ENCODE measurements around the gene CCDC178.
A peak's percentile ranks its signal among the peaks of the same experiment; 100 is the strongest.
"Not testable (repeated sequence)": the region's sequence is repeated elsewhere in the genome, so short reads cannot be mapped to it uniquely, and the experiment has no call there.

CCDC178 gene

GRCh38 chr18:33154049-33154448 is 286.5 kb downstream of the CCDC178 start:
- H3K27ac ChIP-seq (replicated peaks) = no peak overlapping the region
- H3K4me3 ChIP-seq (replicated peaks; ENCODE audit: insufficient read depth, low read length) = no peak overlapping the region
- no peaks in the 10 kb centered on the region for H3K27me3 ChIP-seq (ENCODE audit: insufficient read depth, poor library complexity, severe bottlenecking)
- TF ChIP-seq POLR2AphosphoS5 (IDR thresholded peaks at IDR 0.05; ENCODE audit: low read depth) = no peak
- TF ChIP-seq, protein P1, sequence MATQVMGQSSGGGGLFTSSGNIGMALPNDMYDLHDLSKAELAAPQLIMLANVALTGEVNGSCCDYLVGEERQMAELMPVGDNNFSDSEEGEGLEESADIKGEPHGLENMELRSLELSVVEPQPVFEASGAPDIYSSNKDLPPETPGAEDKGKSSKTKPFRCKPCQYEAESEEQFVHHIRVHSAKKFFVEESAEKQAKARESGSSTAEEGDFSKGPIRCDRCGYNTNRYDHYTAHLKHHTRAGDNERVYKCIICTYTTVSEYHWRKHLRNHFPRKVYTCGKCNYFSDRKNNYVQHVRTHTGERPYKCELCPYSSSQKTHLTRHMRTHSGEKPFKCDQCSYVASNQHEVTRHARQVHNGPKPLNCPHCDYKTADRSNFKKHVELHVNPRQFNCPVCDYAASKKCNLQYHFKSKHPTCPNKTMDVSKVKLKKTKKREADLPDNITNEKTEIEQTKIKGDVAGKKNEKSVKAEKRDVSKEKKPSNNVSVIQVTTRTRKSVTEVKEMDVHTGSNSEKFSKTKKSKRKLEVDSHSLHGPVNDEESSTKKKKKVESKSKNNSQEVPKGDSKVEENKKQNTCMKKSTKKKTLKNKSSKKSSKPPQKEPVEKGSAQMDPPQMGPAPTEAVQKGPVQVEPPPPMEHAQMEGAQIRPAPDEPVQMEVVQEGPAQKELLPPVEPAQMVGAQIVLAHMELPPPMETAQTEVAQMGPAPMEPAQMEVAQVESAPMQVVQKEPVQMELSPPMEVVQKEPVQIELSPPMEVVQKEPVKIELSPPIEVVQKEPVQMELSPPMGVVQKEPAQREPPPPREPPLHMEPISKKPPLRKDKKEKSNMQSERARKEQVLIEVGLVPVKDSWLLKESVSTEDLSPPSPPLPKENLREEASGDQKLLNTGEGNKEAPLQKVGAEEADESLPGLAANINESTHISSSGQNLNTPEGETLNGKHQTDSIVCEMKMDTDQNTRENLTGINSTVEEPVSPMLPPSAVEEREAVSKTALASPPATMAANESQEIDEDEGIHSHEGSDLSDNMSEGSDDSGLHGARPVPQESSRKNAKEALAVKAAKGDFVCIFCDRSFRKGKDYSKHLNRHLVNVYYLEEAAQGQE (IDR thresholded peaks at IDR 0.05; ENCODE audit: insufficient replicate concordance, low read depth) = no peak
- TF ChIP-seq, protein P2, sequence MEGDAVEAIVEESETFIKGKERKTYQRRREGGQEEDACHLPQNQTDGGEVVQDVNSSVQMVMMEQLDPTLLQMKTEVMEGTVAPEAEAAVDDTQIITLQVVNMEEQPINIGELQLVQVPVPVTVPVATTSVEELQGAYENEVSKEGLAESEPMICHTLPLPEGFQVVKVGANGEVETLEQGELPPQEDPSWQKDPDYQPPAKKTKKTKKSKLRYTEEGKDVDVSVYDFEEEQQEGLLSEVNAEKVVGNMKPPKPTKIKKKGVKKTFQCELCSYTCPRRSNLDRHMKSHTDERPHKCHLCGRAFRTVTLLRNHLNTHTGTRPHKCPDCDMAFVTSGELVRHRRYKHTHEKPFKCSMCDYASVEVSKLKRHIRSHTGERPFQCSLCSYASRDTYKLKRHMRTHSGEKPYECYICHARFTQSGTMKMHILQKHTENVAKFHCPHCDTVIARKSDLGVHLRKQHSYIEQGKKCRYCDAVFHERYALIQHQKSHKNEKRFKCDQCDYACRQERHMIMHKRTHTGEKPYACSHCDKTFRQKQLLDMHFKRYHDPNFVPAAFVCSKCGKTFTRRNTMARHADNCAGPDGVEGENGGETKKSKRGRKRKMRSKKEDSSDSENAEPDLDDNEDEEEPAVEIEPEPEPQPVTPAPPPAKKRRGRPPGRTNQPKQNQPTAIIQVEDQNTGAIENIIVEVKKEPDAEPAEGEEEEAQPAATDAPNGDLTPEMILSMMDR (IDR thresholded peaks at IDR 0.05; ENCODE audit: insufficient read depth, low read length) = no peak
- TF ChIP-seq SPI1 (IDR thresholded peaks at IDR 0.05; ENCODE audit: borderline replicate concordance, low read depth) = no peak
- TF ChIP-seq GABPA (IDR thresholded peaks at IDR 0.05; ENCODE audit: low read depth) = no peak
- no peak for DNase-seq (ENCODE audit: low read depth in 1 of 2, low spot score in 1 of 2)

- TF ChIP-seq POLR2AphosphoS5 (IDR thresholded peaks at IDR 0.05; ENCODE audit: low read depth) (no peak), SPI1 (IDR thresholded peaks at IDR 0.05; ENCODE audit: borderline replicate concordance, low read depth) (no peak), GABPA (IDR thresholded peaks at IDR 0.05; ENCODE audit: low read depth) (no peak)
- TF ChIP-seq, protein P2 (IDR thresholded peaks at IDR 0.05; ENCODE audit: insufficient read depth, low read length) = no peak
- TF ChIP-seq, protein P1 (IDR thresholded peaks at IDR 0.05; ENCODE audit: insufficient replicate concordance, low read depth) = no peak
- Histone ChIP-seq H3K4me3 (replicated peaks; ENCODE audit: insufficient read depth, low read length) (no peak overlapping the region), H3K27ac (replicated peaks) (no peak overlapping the region), H3K27me3 (ENCODE audit: insufficient read depth, poor library complexity, severe bottlenecking) (no peaks in the 10 kb centered on the region)
- no peak for DNase-seq (ENCODE audit: low read depth in 1 of 2, low spot score in 1 of 2)
These were observed 288.1 kb downstream of the CCDC178 start for GRCh38 chr18:33152376-33152775.

DNA sequence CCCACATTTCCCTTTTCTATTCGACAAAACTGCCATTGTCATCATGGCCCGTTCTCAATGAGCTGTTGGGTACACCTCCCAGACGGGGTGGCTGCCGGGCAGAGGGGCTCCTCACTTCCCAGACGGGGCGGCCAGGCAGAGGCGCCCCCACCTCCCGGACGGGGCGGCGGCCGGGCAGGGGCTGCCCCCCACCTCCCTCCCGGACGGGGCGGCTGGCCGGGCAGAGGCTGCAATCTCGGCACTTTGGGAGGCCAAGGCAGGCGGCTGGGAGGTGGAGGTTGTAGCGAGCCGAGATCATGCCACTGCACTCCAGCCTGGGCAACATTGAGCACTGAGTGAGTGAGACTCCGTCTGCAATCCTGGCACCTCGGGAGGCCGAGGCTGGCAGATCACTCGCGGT is 292.7 kb downstream of the CCDC178 start:
- not testable (repeated sequence) for H3K27me3 ChIP-seq (ENCODE audit: insufficient read depth, poor library complexity, severe bottlenecking); H3K4me3 ChIP-seq (replicated peaks; ENCODE audit: insufficient read depth, low read length); H3K27ac ChIP-seq (replicated peaks); DNase-seq (ENCODE audit: low read depth in 1 of 2, low spot score in 1 of 2)

DNA sequence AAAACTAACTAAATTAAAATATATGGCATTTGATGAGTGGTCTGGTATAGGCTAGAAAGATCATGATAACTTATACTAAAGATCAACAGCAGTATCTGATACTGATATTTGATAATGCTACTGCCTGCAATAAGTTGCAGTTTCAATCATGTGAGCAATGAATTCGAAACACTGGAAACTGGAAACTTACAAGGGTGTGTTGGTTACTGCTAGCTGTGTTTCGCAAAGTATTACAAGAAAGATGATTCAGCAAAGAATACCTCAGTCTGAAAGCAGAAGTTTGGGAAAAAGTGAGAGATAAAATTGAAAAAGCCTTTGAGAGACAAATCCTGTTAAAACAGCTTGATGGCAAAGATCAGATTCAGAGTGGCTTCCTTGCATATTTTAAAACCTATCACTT is 294.5 kb downstream of the CCDC178 start:
- TF ChIP-seq GABPA (IDR thresholded peaks at IDR 0.05; ENCODE audit: low read depth) = no peak
- no peak for TF ChIP-seq POLR2AphosphoS5 (IDR thresholded peaks at IDR 0.05; ENCODE audit: low read depth)
- TF ChIP-seq, protein P1 (IDR thresholded peaks at IDR 0.05; ENCODE audit: insufficient replicate concordance, low read depth) = no peak
- DNase-seq (ENCODE audit: low read depth in 1 of 2, low spot score in 1 of 2) = peak in 1 of 2 experiments; percentile 17
- Histone ChIP-seq H3K27me3 (ENCODE audit: insufficient read depth, poor library complexity, severe bottlenecking) (no peaks in the 10 kb centered on the region), H3K4me3 (replicated peaks; ENCODE audit: insufficient read depth, low read length) (no peak overlapping the region), H3K27ac (replicated peaks) (no peak overlapping the region)

All from HL-60 (cell line).